Activated CD8-positive, alpha-beta memory T cell treated with anti-CD3 and anti-CD28 coated beads, Interleukin-2, amount 50 U/mL, for 48 hours (primary cell): ENCODE measurements around the gene ANOS1.
"Not testable (repeated sequence)": the region's sequence is repeated elsewhere in the genome, so short reads cannot be mapped to it uniquely, and the experiment has no call there.

ENCODE experiments used
- DNase-seq: peaks from one replicate; pipeline ENCODE4 v3.0.0-alpha.2; 2020

The ANOS1 gene

GRCh38 chrX:8607326-8607725 is 124.6 kb downstream of the ANOS1 start:
- no peak for DNase-seq

GRCh38 chrX:8604131-8604530 is 127.8 kb downstream of the ANOS1 start:
- no peak for DNase-seq

- no peak for DNase-seq
Observed at GRCh38 chrX:8591501-8591900, 140.4 kb downstream of the ANOS1 start.

GRCh38 chrX:8586953-8587352 is 145.0 kb downstream of the ANOS1 start:
- DNase-seq = no peak

- DNase-seq = no peak
Observed at GRCh38 chrX:8579602-8580001, 152.3 kb downstream of the ANOS1 start.

GRCh38 chrX:8576821-8577220 is 155.1 kb downstream of the ANOS1 start:
- no peak for DNase-seq

GRCh38 chrX:8565729-8566128 is 166.2 kb downstream of the ANOS1 start:
- no peak for DNase-seq

- no peak for DNase-seq
Observed at GRCh38 chrX:8548446-8548845, 183.5 kb downstream of the ANOS1 start.

- no peak for DNase-seq
Observed at GRCh38 chrX:8546715-8547114, 185.2 kb downstream of the ANOS1 start.

- no peak for DNase-seq
Observed at GRCh38 chrX:8520791-8521190, 211.1 kb downstream of the ANOS1 start.

- no peak for DNase-seq
Observed at GRCh38 chrX:8520178-8520577, 211.8 kb downstream of the ANOS1 start.

GRCh38 chrX:8504451-8504850 is 227.5 kb downstream of the ANOS1 start:
- no peak for DNase-seq

GRCh38 chrX:8502101-8502500 is 229.8 kb downstream of the ANOS1 start:
- not testable (repeated sequence) for DNase-seq

GRCh38 chrX:8500203-8500602 is 231.7 kb downstream of the ANOS1 start:
- DNase-seq = no peak

- DNase-seq = not testable (repeated sequence)
Observed at GRCh38 chrX:8495036-8495435, 236.9 kb downstream of the ANOS1 start.

- DNase-seq = no peak
Observed at GRCh38 chrX:8484360-8484949, 247.5 kb downstream of the ANOS1 start.
